SHP77 (cell line): ENCODE measurements around the gene HJURP.

Experiments
- DNase-seq, 2 experiments: peaks; one replicate each; lab custom pipeline; 2025; lab: John Stamatoyannopoulos, UW

The HJURP gene

GRCh38 chr2:233793465-233794127 is 60.7 kb downstream of the HJURP start:
- no peak for DNase-seq

DNA sequence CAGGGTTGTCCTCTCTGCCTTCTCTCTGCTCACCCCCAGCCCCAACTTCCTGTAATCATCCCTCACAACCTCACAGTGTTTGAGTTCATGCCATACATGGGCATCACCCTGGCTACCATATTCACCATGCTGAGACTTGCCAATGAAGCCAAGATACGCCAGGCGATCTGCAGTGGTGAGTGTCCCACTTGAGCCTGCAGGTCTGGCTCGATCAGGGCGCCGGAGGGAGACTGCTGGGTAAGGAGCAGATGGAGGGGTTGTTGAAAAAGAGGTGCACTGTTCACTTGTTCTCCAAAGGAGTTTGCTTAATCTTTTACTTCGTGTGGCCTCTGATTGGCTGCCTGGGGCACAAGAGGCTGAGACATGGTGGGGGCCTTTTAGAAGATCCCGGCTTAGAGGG is 61.6 kb downstream of the HJURP start:
- no peak for DNase-seq

DNA sequence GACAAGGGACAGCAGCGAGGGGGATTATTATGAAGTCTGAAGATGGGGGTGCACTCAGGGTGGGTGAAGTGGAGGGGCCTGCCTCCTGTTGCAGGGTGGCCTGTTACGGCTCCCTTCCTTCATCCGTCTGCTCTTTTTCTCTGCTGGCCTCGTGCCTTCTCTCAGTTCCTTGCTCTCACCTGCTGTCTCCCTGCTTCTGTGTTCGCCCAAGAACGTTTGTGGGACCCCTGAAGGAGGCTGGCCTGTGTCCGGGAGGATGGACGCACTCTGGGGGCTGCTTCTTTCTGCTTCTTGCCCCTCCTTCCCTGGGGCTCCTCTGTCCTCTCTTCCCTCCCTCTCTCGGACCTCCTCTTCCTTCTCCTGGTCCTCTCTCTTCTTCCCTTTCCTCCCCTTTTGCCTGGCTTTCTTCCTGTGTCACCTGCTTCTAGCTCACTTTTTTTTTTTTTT is 62.4 kb downstream of the HJURP start:
- no peak for DNase-seq

DNA sequence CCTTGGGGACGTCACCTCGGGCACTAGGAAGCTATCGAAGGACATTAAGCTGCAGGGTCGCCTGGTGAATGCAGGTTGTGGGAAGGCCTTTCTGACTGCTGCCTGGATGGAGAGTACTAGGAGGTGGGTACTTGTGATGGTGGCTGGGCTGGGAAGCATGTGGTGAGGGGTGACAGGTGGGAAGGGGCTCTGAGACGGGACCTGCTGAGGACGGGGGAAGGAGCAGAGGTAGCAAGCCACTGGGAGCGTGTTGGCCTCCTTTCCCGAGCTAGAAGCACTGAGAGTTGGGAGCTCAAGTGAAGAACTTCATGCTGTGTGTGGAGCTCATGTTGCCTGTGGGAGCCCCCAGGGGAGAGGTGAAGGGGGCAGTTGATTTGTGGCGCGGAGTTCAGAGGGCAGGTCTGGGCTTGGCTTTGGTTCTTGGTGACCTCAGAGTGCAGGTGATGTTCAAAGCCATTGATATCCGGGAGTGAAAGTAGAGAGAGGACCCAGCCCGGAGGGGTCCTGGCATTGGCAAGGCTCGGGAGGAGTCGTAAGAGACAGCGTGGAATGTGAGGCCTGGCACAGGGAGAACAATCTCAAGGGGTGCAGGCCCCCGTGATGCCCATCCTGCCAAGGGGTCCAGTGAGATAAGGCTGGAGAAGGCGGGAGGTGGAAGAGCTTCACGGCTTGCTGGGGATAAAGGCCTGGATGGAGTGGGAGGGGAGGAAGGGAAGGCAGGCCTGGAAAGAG is 63.0 kb downstream of the HJURP start:
- no peak for DNase-seq

DNA sequence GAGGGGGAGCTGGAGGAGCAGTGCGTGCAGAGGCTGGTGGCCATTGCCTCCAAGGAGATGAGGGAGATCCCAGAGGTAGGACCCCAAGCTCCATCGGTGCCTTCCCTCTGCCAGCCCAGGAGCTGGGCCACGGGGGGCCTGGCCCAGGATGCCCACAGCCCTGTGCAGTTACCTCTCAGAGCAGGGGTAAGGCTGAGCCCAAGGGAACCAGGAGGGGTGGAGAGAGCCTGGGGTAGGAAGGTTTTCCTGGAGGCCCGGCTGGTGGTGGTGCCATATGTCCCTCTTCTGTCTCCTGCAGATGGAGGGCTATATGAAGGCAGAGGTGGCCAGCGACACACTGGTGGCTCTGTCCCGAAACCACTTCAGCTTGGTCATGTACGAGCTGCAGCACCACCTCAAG is 64.8 kb downstream of the HJURP start:
- DNase-seq: no peak
